Mesothelial cell of epicardium (in vitro differentiated cells): ENCODE data around the gene SLX4IP. TPM values are rescaled to one million over a fixed set of nuclear protein-coding genes. Genes with fewer than 3 reads are reported as not detected.
A peak's percentile ranks its signal among the peaks of the same experiment; 100 is the strongest.

ENCODE experiments used
- DNase-seq, 2 experiments: peaks; one replicate each; pipeline ENCODE4 v3.0.0; 2021; ENCODE audit warnings: low spot score in 2 of 2; ENCODE audit not compliant: unreplicated experiment in 2 of 2
- H3K27ac Mint-ChIP-seq: 2 replicates; pipeline ENCODE4 v1.8.0; 2021; ENCODE audit warnings: mixed read lengths
- H3K27me3 Mint-ChIP-seq: 2 replicates; pipeline ENCODE4 v1.8.0; 2021; ENCODE audit warnings: low read depth, mixed read lengths
- H3K36me3 Mint-ChIP-seq: 2 replicates; pipeline ENCODE4 v1.8.0; 2021; ENCODE audit warnings: mixed read lengths
- H3K4me1 Mint-ChIP-seq: 2 replicates; pipeline ENCODE4 v1.8.0; 2021; ENCODE audit warnings: mixed read lengths
- H3K4me3 Mint-ChIP-seq: 2 replicates; pipeline ENCODE4 v1.8.0; 2021; ENCODE audit warnings: mild to moderate bottlenecking, moderate library complexity, mixed read lengths
- H3K9me3 Mint-ChIP-seq: 2 replicates; pipeline ENCODE4 v1.8.0; 2021; ENCODE audit warnings: mixed read lengths
- CTCF ChIP-seq: fragments of 200-600 bp; sonication (generic); IDR thresholded peaks from one replicate; pipeline ENCODE4 v1.5.0; 2021; ENCODE audit warnings: antibody characterized with exemption; ENCODE audit not compliant: unreplicated experiment
- total RNA-seq: library from RNA; stranded (reverse); gene quantifications from 3 replicates; pipeline ENCODE4 v1.2.1, GENCODE V29; 2021

Gene SLX4IP
- total RNA-seq, 1 donor from 2014 or later, result 10.4 TPM

GRCh38 chr20:10632721-10633509, 197.8 kb downstream of the SLX4IP start:
- no peak for TF ChIP-seq CTCF
- H3K4me1 Mint-ChIP-seq, result peaks cover 94% of the 10 kb centered on the region
- no peak for DNase-seq
- peak overlapping the region; percentile 92 for H3K27ac Mint-ChIP-seq
- no peak overlapping the region for H3K4me3 Mint-ChIP-seq
- H3K27me3 Mint-ChIP-seq, result no peaks in the 10 kb centered on the region
- peaks cover 4% of the 10 kb centered on the region for H3K36me3 Mint-ChIP-seq
- no peaks in the 10 kb centered on the region for H3K9me3 Mint-ChIP-seq

GRCh38 chr20:10633718-10634117, 198.6 kb downstream of the SLX4IP start:
- H3K27ac Mint-ChIP-seq, result peak overlapping the region; percentile 92
- H3K27me3 Mint-ChIP-seq, result no peaks in the 10 kb centered on the region
- peaks cover 92% of the 10 kb centered on the region for H3K4me1 Mint-ChIP-seq

GRCh38 chr20:10634211-10634610, 199.1 kb downstream of the SLX4IP start:
- Mint-ChIP-seq H3K4me3 (no peak overlapping the region), H3K36me3 (peaks cover 9% of the 10 kb centered on the region), H3K4me1 (peaks cover 87% of the 10 kb centered on the region), H3K27ac (peak overlapping the region; percentile 36), H3K9me3 (no peaks in the 10 kb centered on the region), H3K27me3 (no peaks in the 10 kb centered on the region)
- TF ChIP-seq CTCF, result no peak
- no peak for DNase-seq

More at GRCh38 chr20:10633718-10634117, 198.6 kb downstream of the SLX4IP start:
- DNase-seq, result no peak
- no peak overlapping the region for H3K4me3 Mint-ChIP-seq
- no peaks in the 10 kb centered on the region for H3K9me3 Mint-ChIP-seq
- peaks cover 9% of the 10 kb centered on the region for H3K36me3 Mint-ChIP-seq
- TF ChIP-seq CTCF, result no peak

- H3K4me1 Mint-ChIP-seq, result peaks cover 80% of the 10 kb centered on the region
- no peaks in the 10 kb centered on the region for H3K27me3 Mint-ChIP-seq
- H3K36me3 Mint-ChIP-seq, result peaks cover 13% of the 10 kb centered on the region
- H3K27ac Mint-ChIP-seq, result peak overlapping the region; percentile 36
- TF ChIP-seq CTCF, result no peak
- no peak for DNase-seq
- H3K4me3 Mint-ChIP-seq, result no peak overlapping the region
- H3K9me3 Mint-ChIP-seq, result no peaks in the 10 kb centered on the region
Measured at GRCh38 chr20:10634683-10635411, 199.7 kb downstream of the SLX4IP start.

- Mint-ChIP-seq H3K4me3 (no peak overlapping the region), H3K4me1 (peaks cover 75% of the 10 kb centered on the region), H3K27ac (no peak overlapping the region)
Measured at GRCh38 chr20:10635476-10636208, 200.5 kb downstream of the SLX4IP start.

More at GRCh38 chr20:10635476-10636208, 200.5 kb downstream of the SLX4IP start:
- no peak for DNase-seq
- no peak for TF ChIP-seq CTCF
- Mint-ChIP-seq H3K9me3 (no peaks in the 10 kb centered on the region), H3K36me3 (peaks cover 20% of the 10 kb centered on the region), H3K27me3 (no peaks in the 10 kb centered on the region)
